Activated T-cell treated with anti-CD3 and anti-CD28 coated beads for 4 hours (primary cell): ENCODE data around the gene CD9.
A peak's percentile ranks its signal among the peaks of the same experiment; 100 is the strongest.

Source experiments
- DNase-seq: peaks from one replicate; pipeline ENCODE4 v3.0.0-alpha.2; 2020

Gene CD9

GRCh38 chr12:6222078-6222654 lies 22.0 kb downstream of the CD9 start:
- no peak for DNase-seq

- no peak for DNase-seq
Measured at GRCh38 chr12:6223545-6223944, 23.3 kb downstream of the CD9 start.

- DNase-seq = no peak
Measured at GRCh38 chr12:6224550-6224949, 24.4 kb downstream of the CD9 start.

- no peak for DNase-seq
Measured at GRCh38 chr12:6225630-6226001, 25.4 kb downstream of the CD9 start.

- no peak for DNase-seq
Measured at GRCh38 chr12:6226002-6226678, 25.9 kb downstream of the CD9 start.

GRCh38 chr12:6226679-6227051 lies 26.5 kb downstream of the CD9 start:
- DNase-seq = no peak

- no peak for DNase-seq
Measured at GRCh38 chr12:6228535-6229223, 28.5 kb downstream of the CD9 start.

- DNase-seq = no peak
Measured at GRCh38 chr12:6229224-6230218, 29.3 kb downstream of the CD9 start.

- DNase-seq = peak; percentile 39
Measured at GRCh38 chr12:6230321-6231110, 30.3 kb downstream of the CD9 start.

- no peak for DNase-seq
Measured at GRCh38 chr12:6231359-6232268, 31.4 kb downstream of the CD9 start.

GRCh38 chr12:6233121-6233971 lies 33.1 kb downstream of the CD9 start:
- no peak for DNase-seq

GRCh38 chr12:6234214-6234613 lies 34.0 kb downstream of the CD9 start:
- DNase-seq = no peak

- DNase-seq = no peak
Measured at GRCh38 chr12:6234906-6235305, 34.7 kb downstream of the CD9 start.

- no peak for DNase-seq
Measured at GRCh38 chr12:6235499-6235898, 35.3 kb downstream of the CD9 start.

- no peak for DNase-seq
Measured at GRCh38 chr12:6235906-6236640, 35.9 kb downstream of the CD9 start.

GRCh38 chr12:6236641-6236940 lies 36.4 kb downstream of the CD9 start:
- no peak for DNase-seq

GRCh38 chr12:6237830-6238229 lies 37.6 kb downstream of the CD9 start:
- no peak for DNase-seq

- no peak for DNase-seq
Measured at GRCh38 chr12:6238875-6239274, 38.7 kb downstream of the CD9 start.

GRCh38 chr12:6241495-6241894 lies 41.3 kb downstream of the CD9 start:
- DNase-seq = no peak

GRCh38 chr12:6249580-6249979 lies 49.4 kb downstream of the CD9 start:
- DNase-seq = no peak
